ENCODE results near the gene UFD1. TPM values are rescaled to one million over a fixed set of nuclear protein-coding genes. Genes with fewer than 3 reads are reported as not detected.

The UFD1 gene
- polyA plus RNA-seq, 3 donors, result 57.0 to 82.5 (median 68.5) TPM

DNA sequence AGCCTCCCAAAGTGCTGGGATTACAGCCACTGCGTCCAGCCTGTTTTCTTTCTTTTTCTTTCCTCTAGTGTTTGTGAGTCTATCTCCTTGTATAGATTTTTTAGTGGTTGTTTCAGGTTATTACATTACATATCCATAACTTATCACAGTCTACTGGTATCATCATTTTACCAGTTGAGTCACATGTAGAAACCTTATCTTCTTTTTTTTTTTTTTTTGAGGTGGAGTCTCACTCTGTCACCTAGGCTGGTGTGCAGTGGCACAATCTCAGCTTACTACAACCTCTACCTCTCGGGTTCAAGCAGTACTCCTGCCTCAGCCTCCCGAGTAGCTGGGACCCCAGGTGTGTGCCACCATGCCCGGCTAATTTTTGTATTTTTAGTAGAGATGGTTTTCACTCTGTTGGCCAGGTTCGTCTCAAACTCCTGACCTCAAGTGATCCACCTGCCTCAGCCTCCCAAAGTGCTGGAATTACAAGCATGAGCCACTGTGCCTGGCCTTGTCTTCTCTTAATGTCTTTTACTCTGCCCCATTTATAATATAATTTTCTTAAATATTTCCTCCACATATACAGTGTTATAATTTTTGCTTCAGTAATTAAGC, 11.7 kb upstream of the UFD1 start:
- WGBS (ENCODE audit: insufficient coverage), result 100% methylated on average over 1 of the region's 5 CpGs
- Histone ChIP-seq H3K27ac (ENCODE audit: low read depth in 1 of 2, low read length in 2 of 2) (no peak overlapping the region), H3K9ac (ENCODE audit: insufficient read depth, low read length, poor library complexity, severe bottlenecking) (no peak overlapping the region), H3K4me1 (ENCODE audit: control insufficient read depth in 1 of 2, insufficient read depth in 2 of 2, low read length in 2 of 2) (no peaks in the 10 kb centered on the region), H3K36me3 (replicated peaks in 1 of 2; ENCODE audit: control insufficient read depth in 1 of 2, insufficient read depth in 2 of 2, low read length in 2 of 2) (peaks cover 12 to 43% of the 10 kb centered on the region in 2 donors), H3K27me3 (ENCODE audit: control insufficient read depth in 2 of 2, insufficient read depth in 2 of 2, low read length in 2 of 2) (no peaks in the 10 kb centered on the region), H3K9me3 (replicated peaks in 1 of 2; ENCODE audit: control insufficient read depth in 1 of 2, insufficient read depth in 1 of 2, low read length in 2 of 2) (no peaks in the 10 kb centered on the region), H3K79me2 (ENCODE audit: insufficient read depth, low read length) (no peaks in the 10 kb centered on the region), H3K4me2 (replicated peaks; ENCODE audit: extremely low read depth, low read length, poor library complexity, severe bottlenecking) (no peak overlapping the region), H2AFZ (ENCODE audit: insufficient read depth, low read depth, low read length, poor library complexity, severe bottlenecking) (no peak overlapping the region), H4K20me1 (ENCODE audit: insufficient read depth, low read length) (no peaks in the 10 kb centered on the region), H3K4me3 (replicated peaks in 1 of 3; ENCODE audit: low read depth in 2 of 3, low read length in 3 of 3) (no peak overlapping the region)
- Mint-ChIP-seq H3K36me3 (peaks cover 19 to 53% of the 10 kb centered on the region in 2 donors), H3K27me3 (ENCODE audit: low read depth in 3 of 3) (no peaks in the 10 kb centered on the region), H3K27ac (no peak overlapping the region), H3K4me3 (no peak overlapping the region), H3K4me1 (no peaks in the 10 kb centered on the region), H3K9me3 (no peaks in the 10 kb centered on the region)
- intact Hi-C loops (cut with micrococcal nuclease), result loop anchor here in 1 of 2 donors (10.0 kb wide), 1 partner anchor 144 kb away; no protein-coding TSS in a partner anchor
- TF ChIP-seq CTCF (IDR thresholded peaks at IDR 0.05), result no peak
- DNase-seq, result no peak

- Histone ChIP-seq H3K36me3 (replicated peaks in 1 of 2; ENCODE audit: control insufficient read depth in 1 of 2, insufficient read depth in 2 of 2, low read length in 2 of 2) (peaks cover 6 to 44% of the 10 kb centered on the region in 2 donors), H3K79me2 (ENCODE audit: insufficient read depth, low read length) (no peaks in the 10 kb centered on the region), H3K4me2 (replicated peaks; ENCODE audit: extremely low read depth, low read length, poor library complexity, severe bottlenecking) (no peak overlapping the region), H3K27me3 (ENCODE audit: control insufficient read depth in 2 of 2, insufficient read depth in 2 of 2, low read length in 2 of 2) (no peaks in the 10 kb centered on the region), H3K9me3 (replicated peaks in 1 of 2; ENCODE audit: control insufficient read depth in 1 of 2, insufficient read depth in 1 of 2, low read length in 2 of 2) (no peaks in the 10 kb centered on the region), H4K20me1 (ENCODE audit: insufficient read depth, low read length) (no peaks in the 10 kb centered on the region), H3K4me1 (ENCODE audit: control insufficient read depth in 1 of 2, insufficient read depth in 2 of 2, low read length in 2 of 2) (no peaks in the 10 kb centered on the region), H3K4me3 (replicated peaks in 1 of 3; ENCODE audit: low read depth in 2 of 3, low read length in 3 of 3) (no peak overlapping the region), H2AFZ (ENCODE audit: insufficient read depth, low read depth, low read length, poor library complexity, severe bottlenecking) (no peak overlapping the region), H3K9ac (ENCODE audit: insufficient read depth, low read length, poor library complexity, severe bottlenecking) (no peak overlapping the region), H3K27ac (ENCODE audit: low read depth in 1 of 2, low read length in 2 of 2) (no peak overlapping the region)
- Mint-ChIP-seq H3K9me3 (peaks cover 0 to under 1% (median 0%) of the 10 kb centered on the region in 7 donors), H3K27ac (no peak overlapping the region), H3K4me1 (no peaks in the 10 kb centered on the region), H3K36me3 (peaks cover 27 to 52% of the 10 kb centered on the region in 2 donors), H3K4me3 (no peak overlapping the region), H3K27me3 (ENCODE audit: low read depth in 3 of 3) (no peaks in the 10 kb centered on the region)
- TF ChIP-seq CTCF (IDR thresholded peaks at IDR 0.05), result no peak
- no peak for DNase-seq
- WGBS (ENCODE audit: insufficient coverage), result no CpG with 5 or more reads among the region's 7 CpGs
- intact Hi-C loops (cut with micrococcal nuclease), result no loop called here
Observed at GRCh38 chr22:19488884-19489843, 10.2 kb upstream of the UFD1 start.

Measured in CD14-positive monocyte (primary cell).